Activated CD4-positive, alpha-beta memory T cell treated with anti-CD3 and anti-CD28 coated beads for 36 hours (primary cell): ENCODE results near the gene CACNA1C. TPM values are rescaled to one million over a fixed set of nuclear protein-coding genes. Genes with fewer than 3 reads are reported as not detected.

ENCODE experiments used
- CTCF ChIA-PET: fragments of 350-600 bp; sonication (Branson Sonifier 250); formaldehyde crosslinking; loops from one replicate; lab custom pipeline; 2021; ENCODE audit warnings: antibody characterized with exemption, inconsistent platforms; lab: Charles Lee
- POLR2A ChIA-PET: fragments of 350-600 bp; sonication (Branson Sonifier 250); formaldehyde crosslinking; loops from one replicate; lab custom pipeline; 2021; ENCODE audit warnings: antibody characterized with exemption; lab: Charles Lee
- DNase-seq: peaks from one replicate; pipeline ENCODE4 v3.0.0-alpha.2; 2020
- H3K27ac Mint-ChIP-seq: one replicate; pipeline ENCODE4 v1.8.0; 2021; ENCODE audit warnings: mixed read lengths
- H3K27me3 Mint-ChIP-seq: one replicate; pipeline ENCODE4 v1.8.0; 2021; ENCODE audit warnings: mixed read lengths
- H3K36me3 Mint-ChIP-seq: one replicate; pipeline ENCODE4 v1.8.0; 2021; ENCODE audit warnings: mixed read lengths
- H3K4me1 Mint-ChIP-seq: one replicate; pipeline ENCODE4 v1.8.0; 2021; ENCODE audit warnings: low read depth, mixed read lengths
- H3K4me3 Mint-ChIP-seq: one replicate; pipeline ENCODE4 v1.8.0; 2021; ENCODE audit warnings: mild to moderate bottlenecking, mixed read lengths
- H3K9me3 Mint-ChIP-seq: one replicate; pipeline ENCODE4 v1.8.0; 2021; ENCODE audit warnings: mixed read lengths
- intact Hi-C: fragments of 100-400 bp; cut with micrococcal nuclease; formaldehyde crosslinking; loops from one replicate; pipeline ENCODE4 v1.15.1; 2023
- total RNA-seq, 2 experiments: library from RNA; stranded (reverse); gene quantifications; one replicate each; pipeline ENCODE4 v1.2.3, GENCODE V29; 2021

CACNA1C gene
- total RNA-seq, 2 experiments from 2014 or later = 0.07 to 0.12 TPM

DNA sequence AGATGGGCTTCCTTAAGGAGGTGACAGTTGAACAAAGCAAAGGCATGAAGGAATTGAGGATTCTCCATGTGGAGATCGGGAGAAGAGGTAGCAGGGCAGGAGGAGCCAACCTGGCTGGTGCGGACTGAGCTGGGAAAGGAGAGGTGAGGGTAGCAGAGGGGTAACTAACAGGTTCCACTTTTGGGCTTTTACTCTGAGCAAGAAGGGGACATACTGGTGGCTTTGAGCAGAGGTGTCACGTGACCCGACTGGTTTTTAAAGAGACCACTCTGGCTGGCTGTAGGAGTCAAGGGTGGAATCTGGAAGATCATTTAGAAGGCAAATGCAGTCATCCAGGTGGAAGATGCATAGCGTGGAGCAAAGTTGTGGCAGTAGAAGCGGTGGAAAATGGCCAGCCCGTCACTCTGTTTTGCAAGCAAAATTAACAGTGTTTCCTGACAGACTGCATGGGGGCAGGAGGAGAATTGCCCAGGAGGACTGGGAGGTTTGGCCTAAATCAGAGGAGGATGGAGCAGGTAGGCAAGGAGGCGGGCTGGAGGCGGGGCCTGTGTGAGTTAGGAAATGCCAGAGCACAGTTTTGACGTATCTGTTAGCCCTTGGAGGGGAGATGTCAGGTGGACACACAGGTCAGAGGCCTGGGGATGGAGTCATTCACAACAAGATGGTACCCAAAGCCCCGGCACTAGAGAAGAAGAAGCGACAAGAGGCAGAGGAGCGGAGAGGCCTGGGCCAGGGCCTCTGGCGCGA, 585.7 kb downstream of the CACNA1C start:
- no peak for DNase-seq
- POLR2A ChIA-PET = no interaction called here
- Mint-ChIP-seq H3K4me1 (peaks cover 17% of the 10 kb centered on the region), H3K36me3 (no peaks in the 10 kb centered on the region), H3K4me3 (no peak overlapping the region), H3K9me3 (no peaks in the 10 kb centered on the region), H3K27ac (no peak overlapping the region), H3K27me3 (peaks cover 31% of the 10 kb centered on the region)
- CTCF ChIA-PET = no interaction called here
- intact Hi-C loops = no loop called here

DNA sequence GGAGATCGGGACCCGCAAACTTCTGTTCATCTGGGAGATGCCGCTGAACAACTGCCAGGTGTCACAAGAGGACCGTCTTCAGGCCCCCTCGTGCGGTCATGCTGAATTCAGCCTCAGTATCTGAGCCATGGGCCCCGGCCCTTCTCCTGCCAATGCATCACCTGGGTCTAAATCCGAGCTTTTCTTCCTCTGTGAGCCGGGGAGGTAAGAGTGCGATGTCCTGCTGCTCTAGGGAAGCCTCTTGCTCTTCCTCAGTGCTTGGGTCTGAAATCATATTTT, 586.2 kb downstream of the CACNA1C start:
- Mint-ChIP-seq H3K27ac (no peak overlapping the region), H3K4me3 (no peak overlapping the region), H3K27me3 (peaks cover 32% of the 10 kb centered on the region), H3K9me3 (no peaks in the 10 kb centered on the region), H3K36me3 (no peaks in the 10 kb centered on the region), H3K4me1 (peaks cover 17% of the 10 kb centered on the region)
- no peak for DNase-seq
- intact Hi-C loops = no loop called here
- POLR2A ChIA-PET = no interaction called here
- CTCF ChIA-PET = no interaction called here

DNA sequence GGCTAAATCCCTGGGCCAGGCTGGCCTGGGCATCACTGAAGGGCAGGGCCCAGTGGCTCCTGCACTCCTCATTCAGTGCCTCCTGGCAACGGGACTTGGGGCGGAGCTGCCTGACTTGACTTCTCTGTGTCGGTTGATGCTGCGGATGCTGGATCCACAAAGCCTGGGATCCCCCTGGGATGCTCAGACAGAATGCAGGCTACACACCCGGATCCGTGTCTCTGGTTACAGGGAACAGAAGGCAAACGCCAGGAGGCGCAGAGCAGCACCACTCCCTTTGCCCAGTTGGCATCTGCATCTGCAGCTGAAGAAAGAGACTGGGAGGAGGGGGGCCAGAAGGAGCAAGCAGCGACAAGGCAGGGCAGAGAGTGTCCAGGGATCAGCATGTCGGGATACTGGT, 587.5 kb downstream of the CACNA1C start:
- no peak for DNase-seq
- H3K4me1 Mint-ChIP-seq = peaks cover 17% of the 10 kb centered on the region
- no peak overlapping the region for H3K27ac Mint-ChIP-seq
- no peaks in the 10 kb centered on the region for H3K9me3 Mint-ChIP-seq
- peaks cover 31% of the 10 kb centered on the region for H3K27me3 Mint-ChIP-seq
- intact Hi-C loops = no loop called here
- no peak overlapping the region for H3K4me3 Mint-ChIP-seq
- ChIA-PET POLR2A (no interaction called here), CTCF (no interaction called here)
- H3K36me3 Mint-ChIP-seq = no peaks in the 10 kb centered on the region

DNA sequence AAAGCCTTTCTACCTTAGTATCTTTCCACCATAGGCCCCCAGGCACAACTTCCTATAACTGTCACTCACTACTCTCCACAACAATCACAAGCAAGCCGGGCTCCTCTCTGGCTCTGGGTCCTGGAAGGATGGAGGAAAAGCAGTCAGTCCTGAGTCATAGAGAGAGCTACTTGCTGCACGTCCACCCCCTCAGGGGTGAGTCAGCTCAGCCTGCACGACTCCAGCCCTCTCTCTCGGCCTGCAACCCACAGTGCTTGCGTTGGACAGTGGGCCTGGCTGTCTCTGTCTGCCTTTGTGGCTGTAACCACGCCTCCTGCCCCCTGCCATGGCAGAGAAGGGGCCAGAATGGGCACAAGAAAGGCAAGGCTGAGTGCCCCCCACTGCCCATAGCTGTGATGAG, 587.9 kb downstream of the CACNA1C start:
- H3K9me3 Mint-ChIP-seq = no peaks in the 10 kb centered on the region
- POLR2A ChIA-PET = interaction anchor here (0.9 kb wide), 1 partner anchor 51 kb away, joined by 4 read pairs; no protein-coding TSS in a partner anchor
- H3K36me3 Mint-ChIP-seq = no peaks in the 10 kb centered on the region
- H3K4me3 Mint-ChIP-seq = no peak overlapping the region
- H3K27ac Mint-ChIP-seq = no peak overlapping the region
- CTCF ChIA-PET = no interaction called here
- peak; percentile 69 for DNase-seq
- intact Hi-C loops = no loop called here
- H3K27me3 Mint-ChIP-seq = peaks cover 29% of the 10 kb centered on the region
- H3K4me1 Mint-ChIP-seq = peaks cover 17% of the 10 kb centered on the region

DNA sequence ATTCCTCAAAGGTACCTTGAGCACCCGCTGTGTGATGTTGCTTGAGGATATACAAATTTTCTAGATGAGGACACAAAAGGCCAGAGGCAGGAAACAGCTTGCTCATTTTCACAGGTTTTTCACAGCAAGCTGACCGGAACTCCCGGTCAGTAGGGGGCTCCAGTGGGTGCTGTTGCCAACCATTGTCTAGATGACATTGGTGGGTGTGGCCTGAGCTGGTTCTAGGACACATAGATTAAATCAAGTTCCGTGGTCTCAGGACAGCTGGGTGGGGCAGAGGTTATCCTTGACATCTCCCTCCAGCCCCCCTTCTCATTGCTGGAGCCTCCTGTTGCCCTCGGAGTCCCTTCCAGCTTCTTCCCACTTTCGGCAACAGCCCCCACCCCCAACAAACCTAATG, 588.4 kb downstream of the CACNA1C start:
- CTCF ChIA-PET = no interaction called here

DNA sequence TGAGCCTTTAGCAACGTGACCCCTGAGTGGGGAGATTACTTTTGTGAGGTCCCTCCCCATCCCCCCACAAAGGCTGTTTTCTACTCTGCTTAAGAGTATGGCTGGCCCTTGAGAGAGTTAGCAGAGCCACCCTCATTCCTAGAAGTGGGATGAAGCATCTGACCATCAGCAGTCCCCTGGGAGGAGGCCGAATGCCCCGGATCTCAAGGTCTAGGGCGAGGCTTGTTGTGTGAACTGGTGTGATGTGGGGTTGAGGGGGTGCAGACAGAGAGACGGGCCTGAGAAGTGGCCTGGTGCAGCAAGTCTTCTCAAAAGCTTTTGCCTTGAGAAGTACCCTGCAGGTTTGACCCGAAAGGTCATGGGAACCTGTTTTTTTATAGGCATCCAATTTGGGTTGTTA, 589.0 kb downstream of the CACNA1C start:
- Mint-ChIP-seq H3K9me3 (no peaks in the 10 kb centered on the region), H3K36me3 (no peaks in the 10 kb centered on the region), H3K4me1 (peaks cover 17% of the 10 kb centered on the region), H3K27ac (no peak overlapping the region), H3K27me3 (peaks cover 32% of the 10 kb centered on the region), H3K4me3 (no peak overlapping the region)
- ChIA-PET POLR2A (no interaction called here), CTCF (no interaction called here)
- DNase-seq = no peak
- intact Hi-C loops = no loop called here

More for the DNA sequence above, 588.4 kb downstream of the CACNA1C start:
- H3K9me3 Mint-ChIP-seq = no peaks in the 10 kb centered on the region
- H3K4me1 Mint-ChIP-seq = peaks cover 17% of the 10 kb centered on the region
- peaks cover 30% of the 10 kb centered on the region for H3K27me3 Mint-ChIP-seq
- no peak overlapping the region for H3K27ac Mint-ChIP-seq
- H3K36me3 Mint-ChIP-seq = no peaks in the 10 kb centered on the region
- DNase-seq = no peak
- no peak overlapping the region for H3K4me3 Mint-ChIP-seq
- POLR2A ChIA-PET = interaction anchor here (0.9 kb wide), 1 partner anchor 50 kb away, joined by 4 read pairs; no protein-coding TSS in a partner anchor
- intact Hi-C loops = no loop called here

DNA sequence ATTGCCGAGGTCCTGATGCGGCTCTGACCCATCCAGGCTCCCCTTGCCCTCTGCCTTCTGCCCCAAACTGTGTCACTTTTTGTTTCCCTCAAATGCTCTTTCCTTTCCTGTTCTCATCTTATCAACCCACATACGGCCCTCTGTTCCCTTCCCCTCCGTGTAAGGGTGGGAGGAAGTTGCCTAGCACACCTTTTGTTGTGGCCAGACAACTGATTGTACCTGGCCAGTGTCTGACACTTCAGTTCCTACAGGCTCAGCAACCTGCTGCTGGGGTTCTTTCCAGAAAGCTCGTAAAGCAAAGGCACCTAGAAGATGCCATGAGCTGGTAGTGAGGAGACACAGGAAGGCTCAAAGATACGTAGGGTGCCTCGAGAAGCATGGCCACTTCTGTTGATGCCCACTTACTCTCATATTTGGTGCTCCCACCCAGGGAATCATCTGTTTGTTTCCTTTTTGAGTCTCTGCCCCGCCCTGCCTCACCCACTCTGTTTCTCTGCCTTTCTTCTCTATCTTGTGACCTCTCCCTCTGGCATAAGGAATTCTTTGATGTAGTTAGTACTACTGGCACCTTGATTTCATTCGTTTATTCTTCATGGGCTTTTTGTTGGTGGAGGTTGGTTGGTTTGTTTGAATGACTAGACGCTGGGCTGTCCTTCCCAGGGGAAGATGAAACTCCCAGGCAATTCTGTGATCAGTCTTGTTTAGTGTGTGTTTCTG, 589.5 kb downstream of the CACNA1C start:
- intact Hi-C loops = no loop called here
- Mint-ChIP-seq H3K27me3 (peaks cover 36% of the 10 kb centered on the region), H3K27ac (no peak overlapping the region), H3K9me3 (no peaks in the 10 kb centered on the region), H3K36me3 (no peaks in the 10 kb centered on the region), H3K4me1 (peaks cover 17% of the 10 kb centered on the region), H3K4me3 (no peak overlapping the region)
- POLR2A ChIA-PET = no interaction called here
- CTCF ChIA-PET = no interaction called here
- DNase-seq = peak; percentile 20

DNA sequence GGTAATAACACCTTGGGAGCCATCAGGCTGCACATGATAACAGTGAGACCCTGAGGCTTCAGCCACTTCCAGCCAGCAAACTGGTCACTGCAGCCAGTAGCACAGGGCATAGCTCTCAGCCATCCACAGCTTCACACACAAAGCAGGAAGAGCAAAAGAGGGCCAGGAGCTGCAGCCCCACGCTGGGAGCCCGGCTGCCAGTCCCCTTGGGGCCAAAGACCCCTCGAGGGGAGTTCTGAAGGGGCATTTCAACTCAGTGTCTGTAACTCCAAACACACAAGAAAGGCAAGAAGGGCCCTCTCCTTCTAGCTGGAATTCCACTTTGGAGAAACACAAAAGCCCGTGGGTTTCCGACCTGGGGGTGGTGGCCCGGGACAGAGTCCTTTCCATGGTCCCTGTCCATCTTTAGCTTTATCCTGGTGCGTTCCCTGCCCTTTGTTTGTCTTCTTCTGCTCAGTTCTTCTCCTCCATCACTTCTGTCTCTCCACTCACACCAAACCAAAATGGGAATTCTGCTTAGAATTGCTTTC, 590.2 kb downstream of the CACNA1C start:
- ChIA-PET POLR2A (no interaction called here), CTCF (no interaction called here)
- Mint-ChIP-seq H3K27ac (no peak overlapping the region), H3K36me3 (no peaks in the 10 kb centered on the region), H3K27me3 (peaks cover 36% of the 10 kb centered on the region), H3K4me1 (peaks cover 17% of the 10 kb centered on the region), H3K9me3 (no peaks in the 10 kb centered on the region), H3K4me3 (no peak overlapping the region)
- intact Hi-C loops = no loop called here
- DNase-seq = no peak

DNA sequence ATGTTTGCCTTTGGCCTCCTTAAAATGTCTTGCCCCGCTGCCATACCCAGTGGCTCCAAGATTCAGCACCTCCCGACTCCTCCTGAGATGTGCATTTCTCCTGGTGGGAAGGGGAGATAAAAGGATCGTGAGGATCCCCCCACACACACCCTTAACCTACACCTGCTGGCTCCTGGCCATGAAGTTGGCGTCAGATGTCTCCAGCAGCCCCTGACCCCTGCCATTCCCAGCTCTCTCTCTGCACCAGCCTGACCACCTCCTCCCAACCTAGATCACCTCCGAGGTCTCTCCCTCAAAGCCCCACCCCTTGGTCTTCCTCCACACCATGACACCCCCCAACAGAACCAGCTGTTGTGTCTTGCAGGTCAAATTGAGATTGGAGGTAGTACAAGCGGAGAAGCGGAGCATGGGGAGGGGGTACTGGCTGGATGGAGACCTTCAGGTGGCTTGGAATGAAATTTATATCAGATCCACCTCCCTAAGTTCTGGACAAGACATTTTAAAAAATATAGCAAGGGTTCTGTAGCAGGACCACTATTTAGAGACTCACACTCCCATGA, 590.9 kb downstream of the CACNA1C start:
- ChIA-PET CTCF (no interaction called here), POLR2A (no interaction called here)
- H3K4me3 Mint-ChIP-seq = no peak overlapping the region
- H3K9me3 Mint-ChIP-seq = no peaks in the 10 kb centered on the region
- H3K4me1 Mint-ChIP-seq = peaks cover 17% of the 10 kb centered on the region
- H3K27me3 Mint-ChIP-seq = peaks cover 38% of the 10 kb centered on the region
- H3K27ac Mint-ChIP-seq = no peak overlapping the region
- DNase-seq = no peak
- intact Hi-C loops = no loop called here
- no peaks in the 10 kb centered on the region for H3K36me3 Mint-ChIP-seq

DNA sequence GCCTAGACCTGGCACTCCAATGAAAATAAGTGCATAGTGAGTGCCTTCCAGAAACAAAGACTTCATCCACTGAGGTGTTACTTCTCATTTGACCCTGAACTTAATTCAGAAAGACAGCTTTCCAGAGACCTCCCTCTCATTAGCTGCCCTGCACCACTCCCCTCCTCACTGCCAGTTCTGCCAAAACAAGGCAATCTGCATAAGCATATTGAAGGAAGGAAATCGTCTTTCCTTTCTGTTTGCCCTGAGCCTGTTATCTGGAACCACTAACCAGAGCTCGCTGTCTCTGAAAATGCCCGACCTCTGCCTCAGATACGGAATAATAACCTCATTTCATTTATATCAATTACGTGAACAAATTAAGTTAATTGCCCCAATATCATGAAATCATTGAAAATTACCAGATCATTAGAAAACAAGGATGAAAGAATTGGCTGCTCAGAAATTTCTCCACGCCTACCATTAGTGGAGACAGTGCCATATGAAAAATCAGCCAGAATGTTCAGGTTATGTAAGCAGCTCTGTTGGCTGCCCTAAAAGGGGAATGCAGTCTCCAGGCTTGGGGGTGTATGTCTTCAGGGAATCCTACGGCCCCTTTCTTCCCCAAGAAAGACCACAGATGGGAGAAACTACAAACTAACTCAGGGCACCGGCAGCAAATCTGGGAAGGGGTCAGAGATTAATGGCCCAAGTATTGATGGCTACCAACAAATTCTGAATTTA, 592.1 kb downstream of the CACNA1C start:
- Mint-ChIP-seq H3K4me1 (peaks cover 17% of the 10 kb centered on the region), H3K36me3 (no peaks in the 10 kb centered on the region), H3K27me3 (peaks cover 41% of the 10 kb centered on the region), H3K4me3 (no peak overlapping the region), H3K9me3 (no peaks in the 10 kb centered on the region), H3K27ac (no peak overlapping the region)
- POLR2A ChIA-PET = no interaction called here
- CTCF ChIA-PET = no interaction called here
- DNase-seq = no peak
- intact Hi-C loops = no loop called here

DNA sequence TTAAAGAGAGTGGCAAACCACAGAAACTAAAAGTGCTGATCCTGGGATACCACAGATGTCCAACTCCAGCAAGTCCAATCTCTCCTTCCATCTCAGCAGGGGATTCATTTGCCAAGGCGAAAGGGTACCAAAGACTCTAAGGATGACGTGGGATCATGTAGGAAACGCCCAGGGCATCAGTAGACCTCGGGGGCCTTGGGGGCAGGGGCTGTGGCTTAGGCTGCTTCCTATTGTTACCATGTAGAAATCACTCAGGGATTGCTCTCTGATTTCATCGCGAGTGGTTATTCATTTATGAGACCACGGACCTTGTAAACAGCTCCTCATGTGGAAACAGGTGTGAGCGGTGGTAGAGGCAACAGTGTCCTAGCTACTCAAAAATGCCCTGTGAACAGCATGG, 592.7 kb downstream of the CACNA1C start:
- ChIA-PET CTCF (interaction anchor here (0.6 kb wide), 1 partner anchor 430 kb away, joined by 3 read pairs; no protein-coding TSS in a partner anchor), POLR2A (no interaction called here)
- Mint-ChIP-seq H3K36me3 (no peaks in the 10 kb centered on the region), H3K27me3 (peaks cover 44% of the 10 kb centered on the region), H3K4me3 (no peak overlapping the region), H3K27ac (no peak overlapping the region), H3K4me1 (peaks cover 17% of the 10 kb centered on the region), H3K9me3 (no peaks in the 10 kb centered on the region)
- DNase-seq = no peak
- intact Hi-C loops = no loop called here

DNA sequence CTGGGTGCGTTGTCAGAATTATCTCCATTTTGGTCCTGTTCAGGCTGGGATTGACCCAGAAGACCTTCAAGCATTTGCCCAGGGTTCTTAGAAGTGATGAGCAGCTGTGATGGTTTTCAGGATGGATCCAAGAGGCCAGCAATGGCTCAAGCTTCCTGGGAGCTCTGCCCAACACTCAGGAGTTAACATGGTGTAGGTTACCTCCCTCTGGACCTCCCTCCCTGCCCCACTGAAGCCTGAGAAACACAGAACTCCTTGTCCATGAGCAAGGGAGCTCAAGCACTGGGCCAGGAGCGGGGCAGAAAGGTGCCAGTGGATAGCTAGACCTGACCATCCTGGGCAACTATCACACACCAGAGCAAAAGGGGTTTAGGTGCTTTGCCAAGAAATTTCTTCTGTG, 593.6 kb downstream of the CACNA1C start:
- peaks cover 11% of the 10 kb centered on the region for H3K4me1 Mint-ChIP-seq
- no peak overlapping the region for H3K27ac Mint-ChIP-seq
- peaks cover 44% of the 10 kb centered on the region for H3K27me3 Mint-ChIP-seq

More for the DNA sequence above, 593.6 kb downstream of the CACNA1C start:
- no peaks in the 10 kb centered on the region for H3K9me3 Mint-ChIP-seq
- POLR2A ChIA-PET = no interaction called here
- intact Hi-C loops = no loop called here
- DNase-seq = no peak
- CTCF ChIA-PET = no interaction called here
- H3K4me3 Mint-ChIP-seq = no peak overlapping the region
- H3K36me3 Mint-ChIP-seq = no peaks in the 10 kb centered on the region
